ENCODE measurements around the gene CRAMP1. TPM values are rescaled to one million over a fixed set of nuclear protein-coding genes. Genes with fewer than 3 reads are reported as not detected.
A peak's percentile ranks its signal among the peaks of the same experiment; 100 is the strongest.

Gene CRAMP1
- polyA plus RNA-seq, 1 of the 3 experiments (the other 2 are of a cell fraction): 9.5 TPM

- peaks cover 28% of the 10 kb centered on the region; the same call in 1 of the 2 replicates for H4K20me1 ChIP-seq (ENCODE audit: insufficient read depth)
- 0 out of 4 replicates have a peak overlapping the region, but pooled peaks of 1 of the 2 experiments have one; percentile 13 for H3K27ac ChIP-seq (ENCODE audit: low read depth in 2 of 2, low read length in 1 of 2)
- no peak for DNase-seq
- WGBS (ENCODE audit: low lambda C conversion rate): 81% methylated on average over 12 of the region's 13 CpGs
- peaks cover 51 to 60% of the 10 kb centered on the region in 2 experiments for H3K36me3 ChIP-seq (replicated peaks in 1 of 2; ENCODE audit: control insufficient read depth in 1 of 2, insufficient read depth in 2 of 2, low read length in 1 of 2)
- H3K9ac ChIP-seq: no peak overlapping the region
- H3K4me2 ChIP-seq: no peak overlapping the region
- H3K4me3 ChIP-seq (ENCODE audit: low read depth in 2 of 2, low read length in 1 of 2): no peak overlapping the region
- H3K27me3 ChIP-seq (ENCODE audit: insufficient read depth): no peaks in the 10 kb centered on the region
- H3K9me3 ChIP-seq: no peaks in the 10 kb centered on the region
- peaks cover 88% of the 10 kb centered on the region for H3K79me2 ChIP-seq (ENCODE audit: insufficient read depth)
- CTCF ChIA-PET: interaction anchor here (2.9 kb wide), 1 partner anchor 16 kb away, joined by 10 read pairs; the partner anchor contains the start of gene MAPK8IP3
- POLR2A ChIA-PET: interaction anchor here (1.1 kb wide), 1 partner anchor 11 kb away, joined by 4 read pairs; the partner anchor contains the start of gene JPT2
- no peak overlapping the region for H2AFZ ChIP-seq (ENCODE audit: low read depth)
- H3F3A ChIP-seq (replicated peaks; ENCODE audit: insufficient read depth): peaks cover 22% of the 10 kb centered on the region
- H3K4me1 ChIP-seq (ENCODE audit: control insufficient read depth in 1 of 2, insufficient read depth in 2 of 2, low read depth in 1 of 2, low read length in 1 of 2): 0 out of 4 replicates have a peak, but pooled peaks cover 0 to 17% of the 10 kb centered on the region in 2 experiments
- no peaks in the 10 kb centered on the region for H3K9me2 ChIP-seq
- no peak for TF ChIP-seq RAD21 (IDR thresholded peaks at IDR 0.05; ENCODE audit: low read length)
- TF ChIP-seq SMC3 (IDR thresholded peaks at IDR 0.05; ENCODE audit: low read depth, low read length): no peak
- no peak for TF ChIP-seq POLR2AphosphoS5 (IDR thresholded peaks at IDR 0.05; ENCODE audit: low read depth, low read length)
Measured at GRCh38 chr16:1689853-1690252, 77.7 kb downstream of the CRAMP1 start.

GRCh38 chr16:1690810-1691209 is 78.7 kb downstream of the CRAMP1 start:
- H3K9ac ChIP-seq: no peak overlapping the region
- H3K4me1 ChIP-seq (ENCODE audit: control insufficient read depth in 1 of 2, insufficient read depth in 2 of 2, low read depth in 1 of 2, low read length in 1 of 2): 0 out of 4 replicates have a peak, but pooled peaks cover 0 to 17% of the 10 kb centered on the region in 2 experiments
- peaks cover 28% of the 10 kb centered on the region; the same call in 1 of the 2 replicates for H4K20me1 ChIP-seq (ENCODE audit: insufficient read depth)
- H3K4me3 ChIP-seq (ENCODE audit: low read depth in 2 of 2, low read length in 1 of 2): no peak overlapping the region
- H3K36me3 ChIP-seq (replicated peaks in 1 of 2; ENCODE audit: control insufficient read depth in 1 of 2, insufficient read depth in 2 of 2, low read length in 1 of 2): peaks cover 44 to 55% of the 10 kb centered on the region in 2 experiments
- peaks cover 88% of the 10 kb centered on the region for H3K79me2 ChIP-seq (ENCODE audit: insufficient read depth)
- 75% methylated on average over 1 of the region's 1 CpG for WGBS (ENCODE audit: low lambda C conversion rate)
- peak overlapping the region in 1 of 2 experiments; percentile 66; a peak in 2 of 4 replicates for H3K27ac ChIP-seq (ENCODE audit: low read depth in 2 of 2, low read length in 1 of 2)
- H3F3A ChIP-seq (replicated peaks; ENCODE audit: insufficient read depth): peaks cover 22% of the 10 kb centered on the region
- H3K27me3 ChIP-seq (ENCODE audit: insufficient read depth): no peaks in the 10 kb centered on the region
- H3K4me2 ChIP-seq: peak overlapping the region; percentile 44
- no peaks in the 10 kb centered on the region for H3K9me2 ChIP-seq
- ChIA-PET CTCF (interaction anchor here (2.9 kb wide), 1 partner anchor 15 kb away, joined by 10 read pairs; the partner anchor contains the start of gene MAPK8IP3), POLR2A (interaction anchor here (1.0 to 1.1 kb wide), 2 partner anchors 12 to 15 kb away, joined by 3 to 4 read pairs; partner anchors contain the start of genes JPT2 and MAPK8IP3)
- no peaks in the 10 kb centered on the region for H3K9me3 ChIP-seq
- TF ChIP-seq MXI1 (IDR thresholded peaks at IDR 0.05; ENCODE audit: low read depth, low read length): no peak
- TF ChIP-seq ZBTB33 (IDR thresholded peaks at IDR 0.05; ENCODE audit: borderline replicate concordance, low read depth): no peak
- TF ChIP-seq ELF1 (IDR thresholded peaks at IDR 0.05): no peak
- TF ChIP-seq USF1 (IDR thresholded peaks at IDR 0.05; ENCODE audit: borderline replicate concordance, low read depth): no peak
- TF ChIP-seq IRF3 (IDR thresholded peaks at IDR 0.05; ENCODE audit: low read depth, low read length): no peak
- no peak for TF ChIP-seq MAX (IDR thresholded peaks at IDR 0.05; ENCODE audit: low read depth)
- no peak for DNase-seq
- H2AFZ ChIP-seq (ENCODE audit: low read depth): no peak overlapping the region

Data from SK-N-SH (cell line).